ENCODE data around the gene PANK2. TPM values are rescaled to one million over a fixed set of nuclear protein-coding genes. Genes with fewer than 3 reads are reported as not detected.

Gene PANK2
- total and polyA plus RNA-seq, 4 experiments from 2014 or later: 48.5 to 80.5 (median 62.9) TPM

GRCh38 chr20:3924304-3925112 lies 35.3 kb downstream of the PANK2 start:
- DNase-seq: no peak
- peak overlapping the region in 1 of 8 donors; percentile 31 for H3K4me3 Mint-ChIP-seq
- Histone ChIP-seq H3K36me3 (ENCODE audit: insufficient read depth, low read length) (peaks cover 22% of the 10 kb centered on the region), H3K4me3 (ENCODE audit: low read length in 2 of 2) (no peak overlapping the region), H3K27me3 (ENCODE audit: insufficient read depth, low read length) (no peaks in the 10 kb centered on the region), H3K9me3 (ENCODE audit: control insufficient read depth in 1 of 2, low read length in 2 of 2) (no peaks in the 10 kb centered on the region), H3K27ac (ENCODE audit: low read depth, low read length) (no peak overlapping the region), H3K4me1 (ENCODE audit: insufficient read depth, low read length) (peaks cover 21% of the 10 kb centered on the region)
- peaks cover 20 to 58% of the 10 kb centered on the region in 2 donors for H3K36me3 Mint-ChIP-seq
- H3K4me1 Mint-ChIP-seq: peaks cover 22 to 46% (median 33%) of the 10 kb centered on the region in 4 donors
- H3K9me3 Mint-ChIP-seq: peaks cover 0 to 5% (median 0%) of the 10 kb centered on the region in 8 donors
- ChIA-PET CTCF (ENCODE audit: partially characterized antibody) (no interaction called here), POLR2A (ENCODE audit: partially characterized antibody) (interaction anchor here (2.1 kb wide), 1 partner anchor 33 kb away, joined by 10 read pairs; no protein-coding TSS in a partner anchor)
- no peaks in the 10 kb centered on the region for H3K27me3 Mint-ChIP-seq
- intact Hi-C loops (cut with micrococcal nuclease): no loop called here
- peak overlapping the region; percentile 50 to 91 (median 77) for H3K27ac Mint-ChIP-seq

GRCh38 chr20:3925113-3925695 lies 36.0 kb downstream of the PANK2 start:
- no peaks in the 10 kb centered on the region for H3K27me3 ChIP-seq (ENCODE audit: insufficient read depth, low read length)
- intact Hi-C loops (cut with micrococcal nuclease): no loop called here
- H3K4me1 Mint-ChIP-seq: peaks cover 25 to 46% (median 37%) of the 10 kb centered on the region in 4 donors
- peak overlapping the region in 6 of 7 donors; percentile 37 to 93 (median 84) for H3K27ac Mint-ChIP-seq
- H3K9me3 ChIP-seq (ENCODE audit: control insufficient read depth in 1 of 2, low read length in 2 of 2): no peaks in the 10 kb centered on the region
- H3K4me1 ChIP-seq (ENCODE audit: insufficient read depth, low read length): peaks cover 21% of the 10 kb centered on the region
- no peak overlapping the region for H3K27ac ChIP-seq (ENCODE audit: low read depth, low read length)
- CTCF ChIA-PET (ENCODE audit: partially characterized antibody): no interaction called here
- no peaks in the 10 kb centered on the region for H3K27me3 Mint-ChIP-seq
- H3K9me3 Mint-ChIP-seq: peaks cover 0 to 5% (median 0%) of the 10 kb centered on the region in 8 donors
- DNase-seq: no peak
- H3K4me3 ChIP-seq (ENCODE audit: low read length in 2 of 2): no peak overlapping the region
- POLR2A ChIA-PET (ENCODE audit: partially characterized antibody): interaction anchor here (1.3 to 2.4 kb wide), 5 partner anchors 8 to 105 kb away, joined by 3 to 11 read pairs (median 5); partner anchors contain the start of gene AP5S1
- peak overlapping the region in 1 of 8 donors; percentile 31 for H3K4me3 Mint-ChIP-seq
- peaks cover 19 to 52% of the 10 kb centered on the region in 2 donors for H3K36me3 Mint-ChIP-seq
- peaks cover 18% of the 10 kb centered on the region for H3K36me3 ChIP-seq (ENCODE audit: insufficient read depth, low read length)

GRCh38 chr20:3925899-3926638 lies 36.9 kb downstream of the PANK2 start:
- H3K27ac ChIP-seq (ENCODE audit: low read depth, low read length): no peak overlapping the region
- peaks cover 25 to 52% (median 39%) of the 10 kb centered on the region in 4 donors for H3K4me1 Mint-ChIP-seq
- peaks cover 19 to 52% of the 10 kb centered on the region in 2 donors for H3K36me3 Mint-ChIP-seq
- intact Hi-C loops (cut with micrococcal nuclease): no loop called here
- no peaks in the 10 kb centered on the region for H3K27me3 Mint-ChIP-seq
- no peak overlapping the region for H3K4me3 Mint-ChIP-seq
- CTCF ChIA-PET (ENCODE audit: partially characterized antibody): no interaction called here
- POLR2A ChIA-PET (ENCODE audit: partially characterized antibody): interaction anchor here (1.0 to 2.4 kb wide), 7 partner anchors 9 to 112 kb away, joined by 3 to 11 read pairs (median 4); partner anchors contain the start of gene AP5S1
- no peak for DNase-seq
- no peak overlapping the region for H3K4me3 ChIP-seq (ENCODE audit: low read length in 2 of 2)
- peaks cover 18% of the 10 kb centered on the region for H3K36me3 ChIP-seq (ENCODE audit: insufficient read depth, low read length)
- peaks cover 0 to 5% (median 0%) of the 10 kb centered on the region in 8 donors for H3K9me3 Mint-ChIP-seq
- no peaks in the 10 kb centered on the region for H3K27me3 ChIP-seq (ENCODE audit: insufficient read depth, low read length)
- H3K27ac Mint-ChIP-seq: peak overlapping the region; percentile 65 to 93 (median 83)
- no peaks in the 10 kb centered on the region for H3K9me3 ChIP-seq (ENCODE audit: control insufficient read depth in 1 of 2, low read length in 2 of 2)
- peaks cover 21% of the 10 kb centered on the region for H3K4me1 ChIP-seq (ENCODE audit: insufficient read depth, low read length)

- no peaks in the 10 kb centered on the region for H3K9me3 ChIP-seq (ENCODE audit: control insufficient read depth in 1 of 2, low read length in 2 of 2)
- POLR2A ChIA-PET (ENCODE audit: partially characterized antibody): interaction anchor here (0.5 to 2.4 kb wide), 4 partner anchors 19 to 984 kb away, joined by 3 to 11 read pairs (median 4); no protein-coding TSS in a partner anchor
- intact Hi-C loops (cut with micrococcal nuclease): no loop called here
- CTCF ChIA-PET (ENCODE audit: partially characterized antibody): interaction anchor here (1.7 kb wide), 1 partner anchor 157 kb away, joined by 4 read pairs; no protein-coding TSS in a partner anchor
- Mint-ChIP-seq H3K27me3 (no peaks in the 10 kb centered on the region), H3K27ac (peak overlapping the region; percentile 10 to 79 (median 51)), H3K4me3 (peak overlapping the region in 1 of 8 donors; percentile 3), H3K36me3 (peaks cover 14 to 38% of the 10 kb centered on the region in 2 donors), H3K9me3 (peaks cover 0 to 5% (median 0%) of the 10 kb centered on the region in 8 donors), H3K4me1 (peaks cover 23 to 68% (median 47%) of the 10 kb centered on the region in 4 donors)
- no peak for DNase-seq
- H3K4me3 ChIP-seq (ENCODE audit: low read length in 2 of 2): no peak overlapping the region
- no peak overlapping the region for H3K27ac ChIP-seq (ENCODE audit: low read depth, low read length)
- H3K4me1 ChIP-seq (ENCODE audit: insufficient read depth, low read length): peaks cover 31% of the 10 kb centered on the region
- H3K36me3 ChIP-seq (ENCODE audit: insufficient read depth, low read length): peaks cover 11% of the 10 kb centered on the region
- H3K27me3 ChIP-seq (ENCODE audit: insufficient read depth, low read length): no peaks in the 10 kb centered on the region
Observed at GRCh38 chr20:3927486-3928291, 38.5 kb downstream of the PANK2 start.

- Mint-ChIP-seq H3K36me3 (peaks cover 7 to 31% of the 10 kb centered on the region in 2 donors), H3K4me1 (peaks cover 27 to 76% (median 46%) of the 10 kb centered on the region in 4 donors), H3K27ac (peak overlapping the region in 3 of 7 donors; percentile 57 to 73 (median 69)), H3K27me3 (no peaks in the 10 kb centered on the region), H3K9me3 (peaks cover 0 to 5% (median 0%) of the 10 kb centered on the region in 8 donors), H3K4me3 (no peak overlapping the region)
- H3K9me3 ChIP-seq (ENCODE audit: control insufficient read depth in 1 of 2, low read length in 2 of 2): no peaks in the 10 kb centered on the region
- CTCF ChIA-PET (ENCODE audit: partially characterized antibody): interaction anchor here (1.3 kb wide), 1 partner anchor 9 kb away, joined by 4 read pairs; no protein-coding TSS in a partner anchor
- intact Hi-C loops (cut with micrococcal nuclease): no loop called here
- no peak overlapping the region for H3K27ac ChIP-seq (ENCODE audit: low read depth, low read length)
- H3K4me3 ChIP-seq (ENCODE audit: low read length in 2 of 2): no peak overlapping the region
- POLR2A ChIA-PET (ENCODE audit: partially characterized antibody): interaction anchor here (0.6 to 1.8 kb wide), 5 partner anchors 10 to 154 kb away, joined by 3 to 7 read pairs (median 3); no protein-coding TSS in a partner anchor
- H3K36me3 ChIP-seq (ENCODE audit: insufficient read depth, low read length): no peaks in the 10 kb centered on the region
- no peaks in the 10 kb centered on the region for H3K27me3 ChIP-seq (ENCODE audit: insufficient read depth, low read length)
- H3K4me1 ChIP-seq (ENCODE audit: insufficient read depth, low read length): peaks cover 40% of the 10 kb centered on the region
- DNase-seq: no peak
Observed at GRCh38 chr20:3929713-3930060, 40.5 kb downstream of the PANK2 start.

Measured in CD4-positive, alpha-beta memory T cell (primary cell).